Measurements from ENCODE around the gene EXT2.

Gene EXT2

GRCh38 chr11:44226490-44226889, 131.0 kb downstream of the EXT2 start:
- no peak for TF ChIP-seq SP1 (IDR thresholded peaks at IDR 0.05)
- DNase-seq (ENCODE audit: extremely low spot score) = no peak
- POLR2A ChIA-PET = no interaction called here
- CTCF ChIA-PET = interaction anchor here (1.0 kb wide), 1 partner anchor 10 kb away, joined by 4 read pairs; no protein-coding TSS in a partner anchor

GRCh38 chr11:44226945-44227344, 131.5 kb downstream of the EXT2 start:
- no peak for DNase-seq (ENCODE audit: extremely low spot score)
- POLR2A ChIA-PET = no interaction called here
- CTCF ChIA-PET = interaction anchor here (1.0 kb wide), 1 partner anchor 9 kb away, joined by 4 read pairs; no protein-coding TSS in a partner anchor
- TF ChIP-seq CTBP1 (IDR thresholded peaks at IDR 0.05; ENCODE audit: borderline replicate concordance) (no peak), BHLHE40 (IDR thresholded peaks at IDR 0.05; ENCODE audit: borderline replicate concordance) (no peak), L3MBTL2 (conservative IDR thresholded peaks at IDR 0.05) (no peak), ZNF384 (IDR thresholded peaks at IDR 0.05) (no peak), FOXA1 (IDR thresholded peaks at IDR 0.05) (no peak), TARDBP (IDR thresholded peaks at IDR 0.05) (no peak), NFRKB (IDR thresholded peaks at IDR 0.05) (no peak)

- POLR2A ChIA-PET = no interaction called here
- TF ChIP-seq PKNOX1 (IDR thresholded peaks at IDR 0.05) = no peak
- no peak for TF ChIP-seq LEF1 (IDR thresholded peaks at IDR 0.05; ENCODE audit: borderline replicate concordance)
- no peak for TF ChIP-seq L3MBTL2 (conservative IDR thresholded peaks at IDR 0.05)
- no peak for TF ChIP-seq ELF4 (IDR thresholded peaks at IDR 0.05)
- TF ChIP-seq HDGF (IDR thresholded peaks at IDR 0.05; ENCODE audit: borderline replicate concordance) = no peak
- no peak for TF ChIP-seq FOXM1 (IDR thresholded peaks at IDR 0.05; ENCODE audit: borderline replicate concordance)
- no peak for TF ChIP-seq ARNT (IDR thresholded peaks at IDR 0.05)
- TF ChIP-seq BHLHE40 (IDR thresholded peaks at IDR 0.05; ENCODE audit: borderline replicate concordance) = no peak
- TF ChIP-seq FOXA1 (IDR thresholded peaks at IDR 0.05) = no peak
- no peak for TF ChIP-seq NFRKB (IDR thresholded peaks at IDR 0.05)
- no peak for TF ChIP-seq TARDBP (IDR thresholded peaks at IDR 0.05)
- TF ChIP-seq SUZ12 (IDR thresholded peaks at IDR 0.05) = no peak
- CTCF ChIA-PET = no interaction called here
- no peak for DNase-seq (ENCODE audit: extremely low spot score)
Measured at GRCh38 chr11:44228379-44228778, 132.9 kb downstream of the EXT2 start.

GRCh38 chr11:44229098-44229497, 133.6 kb downstream of the EXT2 start:
- no peak for TF ChIP-seq CTBP1 (IDR thresholded peaks at IDR 0.05; ENCODE audit: borderline replicate concordance)
- no peak for TF ChIP-seq ZNF384 (IDR thresholded peaks at IDR 0.05)
- no peak for TF ChIP-seq FOXK2 (IDR thresholded peaks at IDR 0.05)
- no peak for TF ChIP-seq FOXM1 (IDR thresholded peaks at IDR 0.05; ENCODE audit: borderline replicate concordance)
- TF ChIP-seq SP1 (IDR thresholded peaks at IDR 0.05) = no peak
- ChIA-PET CTCF (no interaction called here), POLR2A (no interaction called here)
- DNase-seq (ENCODE audit: extremely low spot score) = no peak

GRCh38 chr11:44229624-44230023, 134.1 kb downstream of the EXT2 start:
- ChIA-PET CTCF (no interaction called here), POLR2A (no interaction called here)
- TF ChIP-seq FOXK2 (IDR thresholded peaks at IDR 0.05) (no peak), FOXM1 (IDR thresholded peaks at IDR 0.05; ENCODE audit: borderline replicate concordance) (no peak), ARNT (IDR thresholded peaks at IDR 0.05) (no peak), SP1 (IDR thresholded peaks at IDR 0.05) (no peak), HDGF (IDR thresholded peaks at IDR 0.05; ENCODE audit: borderline replicate concordance) (no peak), ZNF384 (IDR thresholded peaks at IDR 0.05) (no peak), TARDBP (IDR thresholded peaks at IDR 0.05) (no peak), LEF1 (IDR thresholded peaks at IDR 0.05; ENCODE audit: borderline replicate concordance) (no peak), FOXA1 (IDR thresholded peaks at IDR 0.05) (no peak), BHLHE40 (IDR thresholded peaks at IDR 0.05; ENCODE audit: borderline replicate concordance) (no peak), NFRKB (IDR thresholded peaks at IDR 0.05) (no peak), ELF4 (IDR thresholded peaks at IDR 0.05) (no peak), SUZ12 (IDR thresholded peaks at IDR 0.05) (no peak), CTBP1 (IDR thresholded peaks at IDR 0.05; ENCODE audit: borderline replicate concordance) (no peak)
- DNase-seq (ENCODE audit: extremely low spot score) = no peak

- DNase-seq (ENCODE audit: extremely low spot score) = no peak
- POLR2A ChIA-PET = interaction anchor here (1.2 kb wide), 1 partner anchor 10 kb away, joined by 3 read pairs; no protein-coding TSS in a partner anchor
- CTCF ChIA-PET = interaction anchor here (0.6 to 1.4 kb wide), 5 partner anchors 9 to 102 kb away, joined by 3 to 5 read pairs (median 3); no protein-coding TSS in a partner anchor
- TF ChIP-seq FOXA1 (IDR thresholded peaks at IDR 0.05) = no peak
- no peak for TF ChIP-seq SUZ12 (IDR thresholded peaks at IDR 0.05)
- TF ChIP-seq FOXK2 (IDR thresholded peaks at IDR 0.05) = no peak
- no peak for TF ChIP-seq HDGF (IDR thresholded peaks at IDR 0.05; ENCODE audit: borderline replicate concordance)
- TF ChIP-seq ARNT (IDR thresholded peaks at IDR 0.05) = no peak
- TF ChIP-seq TARDBP (IDR thresholded peaks at IDR 0.05) = no peak
- no peak for TF ChIP-seq L3MBTL2 (conservative IDR thresholded peaks at IDR 0.05)
- no peak for TF ChIP-seq ZNF384 (IDR thresholded peaks at IDR 0.05)
- no peak for TF ChIP-seq LEF1 (IDR thresholded peaks at IDR 0.05; ENCODE audit: borderline replicate concordance)
- no peak for TF ChIP-seq SP1 (IDR thresholded peaks at IDR 0.05)
- TF ChIP-seq FOXM1 (IDR thresholded peaks at IDR 0.05; ENCODE audit: borderline replicate concordance) = no peak
- TF ChIP-seq PKNOX1 (IDR thresholded peaks at IDR 0.05) = no peak
- TF ChIP-seq CTBP1 (IDR thresholded peaks at IDR 0.05; ENCODE audit: borderline replicate concordance) = no peak
- no peak for TF ChIP-seq BHLHE40 (IDR thresholded peaks at IDR 0.05; ENCODE audit: borderline replicate concordance)
- no peak for TF ChIP-seq NFRKB (IDR thresholded peaks at IDR 0.05)
Measured at GRCh38 chr11:44235765-44236201, 140.3 kb downstream of the EXT2 start.

GRCh38 chr11:44236296-44236695, 140.8 kb downstream of the EXT2 start:
- CTCF ChIA-PET = interaction anchor here (1.4 kb wide), 1 partner anchor 9 kb away, joined by 4 read pairs; no protein-coding TSS in a partner anchor
- no peak for DNase-seq (ENCODE audit: extremely low spot score)
- TF ChIP-seq HDGF (IDR thresholded peaks at IDR 0.05; ENCODE audit: borderline replicate concordance) = no peak
- no peak for TF ChIP-seq SP1 (IDR thresholded peaks at IDR 0.05)
- no peak for TF ChIP-seq LEF1 (IDR thresholded peaks at IDR 0.05; ENCODE audit: borderline replicate concordance)
- TF ChIP-seq PKNOX1 (IDR thresholded peaks at IDR 0.05) = no peak
- TF ChIP-seq L3MBTL2 (conservative IDR thresholded peaks at IDR 0.05) = no peak
- TF ChIP-seq NFRKB (IDR thresholded peaks at IDR 0.05) = no peak
- TF ChIP-seq BHLHE40 (IDR thresholded peaks at IDR 0.05; ENCODE audit: borderline replicate concordance) = no peak
- TF ChIP-seq ARNT (IDR thresholded peaks at IDR 0.05) = no peak
- no peak for TF ChIP-seq FOXA1 (IDR thresholded peaks at IDR 0.05)
- no peak for TF ChIP-seq SUZ12 (IDR thresholded peaks at IDR 0.05)
- TF ChIP-seq ELF4 (IDR thresholded peaks at IDR 0.05) = no peak
- TF ChIP-seq FOXK2 (IDR thresholded peaks at IDR 0.05) = no peak
- no peak for TF ChIP-seq FOXM1 (IDR thresholded peaks at IDR 0.05; ENCODE audit: borderline replicate concordance)
- no peak for TF ChIP-seq TARDBP (IDR thresholded peaks at IDR 0.05)
- POLR2A ChIA-PET = no interaction called here

All from HEK293T (cell line).